Skeletal muscle tissue (tissue), 4 donors: ENCODE results near the gene FAM72C. TPM values are rescaled to one million over a fixed set of nuclear protein-coding genes. Genes with fewer than 3 reads are reported as not detected.
"Not testable (repeated sequence)": the region's sequence is repeated elsewhere in the genome, so short reads cannot be mapped to it uniquely, and the experiment has no call there.

Experiments
- H3K27ac ChIP-seq: one replicate; pipeline ENCODE4 v1.7.0; 2013; ENCODE audit warnings: mild to moderate bottlenecking, low read depth, low read length, inconsistent platforms
- H3K27me3 ChIP-seq, 3 donors: one replicate each; pipeline ENCODE4 v1.7.0; 2013; ENCODE audit warnings: low read length in 3 of 3; ENCODE audit not compliant: control insufficient read depth in 3 of 3, insufficient read depth in 3 of 3
- H3K36me3 ChIP-seq, 3 donors: one replicate each; pipeline ENCODE4 v1.7.0; 2013; ENCODE audit warnings: low read length in 3 of 3; ENCODE audit not compliant: control insufficient read depth in 3 of 3, insufficient read depth in 3 of 3
- H3K4me1 ChIP-seq, 3 donors: one replicate each; pipeline ENCODE4 v1.7.0; 2013; ENCODE audit warnings: low read length in 3 of 3, mild to moderate bottlenecking in 3 of 3; ENCODE audit not compliant: control insufficient read depth in 3 of 3, insufficient read depth in 3 of 3
- H3K4me3 ChIP-seq, 3 donors: one replicate each; pipeline ENCODE4 v1.7.0; 2013; ENCODE audit warnings: low read length in 3 of 3
- H3K9ac ChIP-seq, 3 donors: one replicate each; pipeline ENCODE4 v1.7.0; 2013; ENCODE audit warnings: low read length in 3 of 3, mild to moderate bottlenecking in 3 of 3, moderate library complexity in 2 of 3, low read depth in 1 of 3
- H3K9me3 ChIP-seq, 3 donors: one replicate each; pipeline ENCODE4 v1.7.0; 2013; ENCODE audit warnings: low read length in 3 of 3; ENCODE audit not compliant: control insufficient read depth in 3 of 3
- total RNA-seq: library from RNA; depleted of rRNA; stranded (reverse); fragments of >200 nt; gene quantifications from one replicate; pipeline ENCODE4 v1.2.3, GENCODE V29; 2014
- donor health status: Osteomylitis.

FAM72C gene
- total RNA-seq, 1 donor from 2014 or later, result not detected

- H3K4me3 ChIP-seq, H3K9me3 ChIP-seq, H3K36me3 ChIP-seq, H3K27ac ChIP-seq, H3K9ac ChIP-seq, H3K4me1 ChIP-seq, H3K27me3 ChIP-seq: not testable (repeated sequence)
Observed at GRCh38 chr1:144003306-144004029, 31.7 kb upstream of the FAM72C start.

- not testable (repeated sequence) for H3K9ac ChIP-seq, H3K4me1 ChIP-seq, H3K27ac ChIP-seq, H3K9me3 ChIP-seq, H3K4me3 ChIP-seq, H3K27me3 ChIP-seq, H3K36me3 ChIP-seq
Observed at GRCh38 chr1:144002141-144002881, 30.5 kb upstream of the FAM72C start.

- H3K9ac ChIP-seq, H3K36me3 ChIP-seq, H3K4me1 ChIP-seq: not testable (repeated sequence)
Observed at GRCh38 chr1:144001077-144001476, 29.3 kb upstream of the FAM72C start.

GRCh38 chr1:143996020-143996419 lies 24.2 kb upstream of the FAM72C start:
- not testable (repeated sequence) for H3K4me1 ChIP-seq, H3K27ac ChIP-seq, H3K9me3 ChIP-seq, H3K36me3 ChIP-seq, H3K9ac ChIP-seq, H3K4me3 ChIP-seq, H3K27me3 ChIP-seq

More at GRCh38 chr1:144001077-144001476, 29.3 kb upstream of the FAM72C start:
- H3K27ac ChIP-seq, H3K4me3 ChIP-seq, H3K27me3 ChIP-seq, H3K9me3 ChIP-seq: not testable (repeated sequence)

GRCh38 chr1:143993301-143993907 lies 21.6 kb upstream of the FAM72C start:
- not testable (repeated sequence) for H3K36me3 ChIP-seq, H3K27ac ChIP-seq, H3K4me3 ChIP-seq, H3K9ac ChIP-seq, H3K4me1 ChIP-seq, H3K9me3 ChIP-seq, H3K27me3 ChIP-seq

- H3K27ac ChIP-seq, H3K4me1 ChIP-seq, H3K9me3 ChIP-seq, H3K9ac ChIP-seq, H3K4me3 ChIP-seq, H3K36me3 ChIP-seq, H3K27me3 ChIP-seq: not testable (repeated sequence)
Observed at GRCh38 chr1:143990699-143991098, 18.9 kb upstream of the FAM72C start.

- H3K27me3 ChIP-seq, H3K4me3 ChIP-seq, H3K36me3 ChIP-seq, H3K4me1 ChIP-seq, H3K9ac ChIP-seq, H3K9me3 ChIP-seq, H3K27ac ChIP-seq: not testable (repeated sequence)
Observed at GRCh38 chr1:143989719-143990118, 17.9 kb upstream of the FAM72C start.

- not testable (repeated sequence) for H3K9me3 ChIP-seq, H3K4me1 ChIP-seq, H3K27me3 ChIP-seq, H3K27ac ChIP-seq, H3K36me3 ChIP-seq, H3K9ac ChIP-seq, H3K4me3 ChIP-seq
Observed at GRCh38 chr1:143989427-143989712, 17.6 kb upstream of the FAM72C start.

GRCh38 chr1:143988602-143989426 lies 17.0 kb upstream of the FAM72C start:
- not testable (repeated sequence) for H3K27me3 ChIP-seq, H3K4me1 ChIP-seq, H3K9me3 ChIP-seq, H3K36me3 ChIP-seq, H3K9ac ChIP-seq, H3K4me3 ChIP-seq, H3K27ac ChIP-seq

- not testable (repeated sequence) for H3K4me3 ChIP-seq, H3K9ac ChIP-seq, H3K9me3 ChIP-seq, H3K27ac ChIP-seq, H3K27me3 ChIP-seq, H3K36me3 ChIP-seq, H3K4me1 ChIP-seq
Observed at GRCh38 chr1:143987868-143988267, 16.1 kb upstream of the FAM72C start.
